ENCODE data around the gene FCN1.
"Not testable (repeated sequence)": the region's sequence is repeated elsewhere in the genome, so short reads cannot be mapped to it uniquely, and the experiment has no call there.

Gene FCN1

DNA sequence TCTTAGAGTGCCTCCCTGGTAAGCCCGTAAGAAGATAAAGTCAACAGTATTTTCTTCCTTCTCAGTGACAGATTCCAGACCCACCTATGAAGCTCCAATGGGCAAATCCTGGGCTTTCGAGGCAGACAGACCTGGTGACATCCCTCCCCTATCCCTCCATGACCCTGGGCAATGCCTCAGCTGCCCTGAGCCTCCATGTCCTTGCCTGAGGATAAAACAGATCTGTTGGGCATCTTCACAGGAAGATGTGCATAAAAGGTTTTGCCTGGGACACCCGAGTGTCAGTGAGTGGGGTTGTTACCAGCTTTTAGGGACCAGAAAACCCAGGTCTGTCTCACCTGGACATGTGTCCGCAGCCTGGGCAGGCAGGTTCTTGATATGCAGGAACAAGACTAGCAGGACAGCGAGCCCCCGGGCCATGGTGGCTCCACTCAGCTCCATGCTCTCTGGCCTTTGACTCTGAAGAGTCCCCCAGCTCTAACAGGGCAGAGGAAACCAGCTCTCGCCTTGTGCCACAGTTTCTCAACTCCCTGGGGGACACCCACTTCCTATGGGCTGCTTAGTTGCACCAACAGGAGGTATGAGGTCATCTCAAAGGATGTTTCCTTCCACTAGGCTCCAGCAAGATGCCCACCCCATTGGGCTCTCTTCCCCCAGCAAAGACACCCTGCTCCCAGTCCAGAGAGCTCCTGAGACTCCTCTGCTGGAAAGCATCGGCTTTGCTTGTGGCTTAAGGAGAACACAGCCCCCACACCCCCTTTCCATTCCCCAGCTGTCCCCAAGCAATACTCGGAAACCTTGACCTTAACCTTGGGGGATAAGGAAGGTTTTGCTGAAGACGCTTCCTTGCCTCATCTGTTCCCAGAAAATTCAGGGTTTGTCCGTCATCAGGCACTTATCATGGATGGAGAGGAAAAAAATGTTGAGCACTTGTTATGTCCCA is at the start of gene FCN1:
FCN1 (minus strand) TSS at position 482 of the 943 bp plus-strand sequence; CDS start at position 441, 41 bp downstream.
- DNase-seq, result no peak

DNA sequence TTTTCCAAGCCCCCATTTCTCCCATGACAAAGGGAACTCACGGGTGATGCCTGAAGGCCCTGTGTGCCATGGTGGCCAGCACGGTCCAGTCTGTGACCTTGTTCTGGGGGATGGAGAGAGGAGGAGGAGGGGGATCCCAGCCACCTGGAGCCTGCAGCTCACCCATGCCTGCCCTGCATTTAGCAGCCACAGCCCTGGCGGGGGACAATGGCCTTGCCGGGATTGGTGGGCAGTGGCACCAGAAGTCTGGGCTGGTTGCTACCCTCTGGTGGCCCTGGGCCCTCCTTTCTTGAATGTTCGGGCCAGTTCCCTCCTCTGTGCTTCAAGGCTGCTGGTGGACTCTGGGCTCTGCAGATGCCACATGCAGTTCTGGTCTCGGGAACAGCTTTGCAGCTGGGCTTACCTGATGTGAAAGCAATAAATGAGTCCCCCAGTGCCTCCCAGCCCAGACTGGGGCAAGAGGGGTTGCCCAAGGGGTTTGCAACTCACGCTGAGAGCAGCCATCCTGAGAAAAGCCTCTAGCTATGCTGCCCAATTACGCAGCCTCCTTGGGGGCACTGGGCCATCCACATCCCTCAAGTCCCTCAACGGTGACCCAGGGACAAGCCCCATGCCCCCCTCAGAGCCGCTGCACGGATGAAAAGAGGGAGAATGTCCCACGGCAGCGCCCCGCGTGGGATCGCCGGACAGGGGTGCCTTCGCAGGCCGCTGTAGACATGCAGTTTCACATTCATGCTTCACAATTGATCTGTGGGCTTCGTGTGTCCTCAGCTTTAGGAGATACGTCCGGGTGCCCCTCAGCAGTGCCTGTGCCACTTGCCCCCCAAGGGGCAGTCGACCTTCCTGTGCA is 49.2 kb upstream of the FCN1 start:
- DNase-seq, result no peak

DNA sequence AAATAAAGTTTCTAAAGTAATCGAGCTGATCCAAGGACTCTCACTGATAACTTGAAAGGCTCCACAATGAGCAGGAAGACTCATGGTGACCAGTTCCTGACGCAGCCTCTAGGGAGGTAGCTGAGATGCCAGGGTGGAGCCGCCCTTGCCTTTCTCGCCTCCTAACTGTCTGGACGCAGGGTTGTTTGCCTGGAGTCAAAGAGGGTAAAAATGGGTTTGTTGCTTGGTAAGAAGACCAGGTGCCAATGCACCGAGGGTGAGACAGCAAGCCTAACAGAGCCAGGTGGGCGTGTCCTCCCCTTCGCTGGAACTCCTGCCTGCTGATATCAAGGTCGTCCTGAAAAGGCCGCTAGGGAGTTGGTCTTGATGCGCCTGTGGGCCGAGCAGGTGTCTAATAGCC is 48.6 kb upstream of the FCN1 start:
- DNase-seq, result no peak

DNA sequence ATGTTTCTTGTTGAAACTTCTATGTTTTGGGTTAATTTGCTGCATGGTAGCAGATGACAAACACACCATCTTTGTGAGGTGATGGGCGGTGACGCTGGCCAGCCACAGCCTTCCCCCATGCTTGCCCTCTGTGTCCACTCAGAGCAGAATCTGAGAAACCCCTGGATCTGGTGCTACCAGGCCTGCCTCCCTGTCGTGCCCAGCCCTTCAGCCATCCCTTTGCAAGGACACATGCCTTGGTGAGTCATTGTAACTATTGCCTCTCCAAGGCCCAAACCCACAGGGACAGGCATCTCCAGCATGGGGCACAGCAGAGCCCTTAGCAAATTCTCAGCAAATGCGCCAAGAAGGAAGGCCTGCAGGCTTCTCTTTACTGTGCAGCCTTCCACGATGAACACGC is 48.1 kb upstream of the FCN1 start:
- no peak for DNase-seq

- no peak for DNase-seq
Observed at GRCh38 chr9:134965411-134965810, 47.7 kb upstream of the FCN1 start.

DNA sequence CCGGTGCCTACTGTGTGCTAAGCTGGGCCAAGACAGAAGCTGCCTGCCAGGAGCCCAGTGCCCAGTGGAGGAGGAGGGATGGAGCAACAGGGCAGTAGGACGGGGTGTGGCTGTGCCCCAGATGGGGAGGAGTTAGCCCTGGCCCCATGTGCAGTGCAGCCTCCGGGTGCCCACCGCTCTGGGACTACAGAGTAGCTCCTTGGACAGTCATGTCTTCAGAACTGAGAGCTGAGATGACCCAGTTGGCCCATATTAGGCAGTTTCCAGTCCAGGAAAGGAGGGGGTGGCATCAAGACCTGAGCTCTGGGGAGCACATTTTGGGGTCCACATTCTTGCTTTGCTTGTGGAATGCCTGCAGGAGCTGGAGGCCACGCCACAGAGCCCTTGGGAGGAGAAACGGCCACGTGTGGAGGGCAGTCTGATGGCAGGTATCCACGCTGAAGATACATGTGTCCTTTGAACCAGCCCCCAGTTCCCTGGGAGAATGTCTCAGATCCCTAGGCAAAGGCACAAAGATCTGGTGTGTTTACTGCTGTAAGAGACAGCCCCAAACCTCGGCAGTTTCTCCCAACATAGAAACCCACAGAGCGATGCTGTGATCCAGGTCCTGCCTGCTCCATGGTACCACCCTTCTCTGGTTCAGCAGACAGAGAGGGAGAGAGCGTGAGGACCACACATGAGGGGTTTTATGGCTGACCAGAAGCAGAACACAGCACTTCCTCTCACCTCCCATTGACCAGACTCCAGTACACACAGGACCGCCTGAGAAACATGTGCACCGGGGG is 46.8 kb upstream of the FCN1 start:
- DNase-seq, result no peak

DNA sequence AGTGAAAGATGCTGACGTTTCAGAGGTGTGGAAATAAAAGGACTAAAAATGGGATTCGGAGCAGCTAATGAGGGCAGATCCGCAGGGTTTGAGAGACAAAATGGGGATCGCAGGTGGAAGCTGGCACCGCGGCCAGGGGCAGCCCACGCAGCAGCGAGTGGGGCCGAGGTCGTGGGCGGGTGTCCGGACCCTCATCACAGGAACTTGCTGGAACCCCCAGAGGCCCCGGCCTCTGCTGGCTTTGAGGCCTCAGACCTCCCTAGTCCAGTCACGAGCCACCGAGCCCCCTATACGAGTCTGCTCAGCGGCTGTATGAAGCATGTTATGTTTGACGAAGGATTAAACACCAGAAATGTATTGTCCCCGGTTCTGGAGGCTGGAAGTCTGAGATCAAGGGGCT is 45.8 kb upstream of the FCN1 start:
- no peak for DNase-seq

DNA sequence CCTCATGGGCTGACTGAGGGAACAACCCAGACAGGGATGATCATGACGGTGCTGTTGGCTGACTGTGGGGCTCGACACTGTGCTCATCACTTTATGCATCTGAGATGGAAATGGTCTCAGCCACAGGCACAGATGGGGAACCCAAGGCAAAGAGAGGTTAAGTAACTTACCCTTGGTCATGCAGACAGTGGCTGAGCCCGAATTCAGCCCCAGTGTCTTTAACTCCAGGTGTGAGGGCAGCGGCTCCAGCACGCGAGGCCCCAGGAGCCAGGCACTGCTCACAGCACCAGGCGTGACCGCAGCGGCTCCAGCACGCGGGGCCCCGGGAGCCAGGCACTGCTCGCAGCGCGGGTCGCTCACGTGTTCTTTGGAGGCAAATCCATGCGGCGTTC is 45.3 kb upstream of the FCN1 start:
- DNase-seq, result no peak

DNA sequence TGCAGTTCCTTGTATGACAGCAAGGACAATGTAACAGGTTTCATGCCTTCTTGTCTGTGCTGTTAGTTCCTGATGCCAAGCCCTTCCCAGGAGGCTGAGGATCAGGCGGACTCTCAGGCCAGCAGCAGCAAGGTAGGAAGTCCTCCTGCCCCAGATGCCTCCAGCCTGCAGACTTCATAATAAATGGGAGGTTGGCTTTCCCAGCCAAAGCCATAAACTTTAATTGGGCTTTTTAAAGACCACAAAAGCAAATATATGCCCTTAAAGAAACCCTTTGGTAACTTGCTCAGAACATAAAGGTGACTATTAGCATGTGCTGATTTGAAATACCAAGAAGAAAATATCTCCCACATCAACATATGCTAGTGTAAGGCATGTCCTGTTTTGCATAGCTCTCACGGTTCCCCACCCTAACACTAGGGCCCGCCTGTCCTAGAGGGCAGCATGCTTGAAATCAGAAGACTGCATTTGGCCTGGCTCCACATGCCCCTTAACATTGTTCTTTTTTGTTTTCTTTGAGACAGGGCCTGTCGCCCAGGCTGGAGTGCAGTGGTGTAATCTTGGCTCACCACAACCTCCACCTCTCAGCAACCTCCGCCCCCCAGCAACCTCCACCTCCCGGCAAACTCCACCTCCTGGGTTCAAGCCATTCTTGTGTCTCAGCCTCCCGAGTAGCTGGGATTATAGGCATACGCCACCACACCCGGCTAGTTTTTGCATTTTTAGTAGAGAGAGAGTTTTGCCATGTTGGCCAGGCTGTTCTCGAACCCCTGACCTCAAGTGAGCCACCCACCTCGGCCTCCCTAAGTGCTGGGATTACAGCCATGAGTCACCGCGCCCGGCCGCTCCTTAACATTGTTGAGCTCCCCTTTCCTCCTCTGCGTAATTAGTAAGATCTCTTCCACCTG is 44.6 kb upstream of the FCN1 start:
- DNase-seq, result no peak

- no peak for DNase-seq
Observed at GRCh38 chr9:134961331-134962064, 43.8 kb upstream of the FCN1 start.

GRCh38 chr9:134960701-134961181 is 43.0 kb upstream of the FCN1 start:
- no peak for DNase-seq

GRCh38 chr9:134959971-134960310 is 42.2 kb upstream of the FCN1 start:
- no peak for DNase-seq

DNA sequence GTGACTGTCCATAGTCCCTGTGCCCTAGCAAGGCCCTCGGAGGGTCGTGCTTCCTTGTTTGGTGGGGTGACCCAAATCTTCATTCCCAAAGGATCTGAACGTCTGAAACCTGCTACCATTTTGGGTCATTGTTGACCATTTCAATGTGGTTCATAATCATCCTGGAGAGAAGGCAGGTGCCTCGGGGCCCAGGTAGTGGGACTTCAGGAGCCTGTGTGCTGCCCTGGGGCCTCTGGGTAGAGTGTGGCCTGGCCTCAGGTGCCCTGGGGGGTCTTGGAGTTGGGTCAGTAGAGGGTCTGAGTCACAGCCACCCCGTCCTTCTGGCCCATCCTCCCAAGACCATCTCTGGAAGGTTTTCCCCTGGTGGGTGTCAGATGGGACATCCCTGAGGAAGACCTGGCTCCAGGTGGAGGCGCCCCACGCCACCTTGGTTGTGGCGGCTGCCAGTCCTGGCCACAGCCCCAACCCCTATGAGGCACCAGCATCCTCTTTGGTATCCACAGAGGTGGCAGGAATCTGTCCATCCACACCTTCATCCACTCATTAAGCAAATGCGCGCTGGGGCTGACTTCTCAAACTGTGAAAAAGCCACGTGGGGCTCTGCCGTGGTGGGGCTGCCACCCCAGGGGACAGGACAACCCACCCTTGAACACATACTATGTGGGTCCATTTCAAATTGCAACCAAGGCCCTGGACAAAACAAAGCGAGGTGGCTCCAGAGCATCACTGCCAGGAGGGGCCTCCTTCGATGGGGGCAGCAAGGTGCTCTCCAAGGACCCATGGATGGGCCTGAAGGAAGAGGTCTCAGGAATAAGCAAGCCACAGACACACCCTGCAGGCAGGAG is 41.6 kb upstream of the FCN1 start:
- no peak for DNase-seq

GRCh38 chr9:134957945-134958227 is 40.2 kb upstream of the FCN1 start:
- DNase-seq, result no peak

DNA sequence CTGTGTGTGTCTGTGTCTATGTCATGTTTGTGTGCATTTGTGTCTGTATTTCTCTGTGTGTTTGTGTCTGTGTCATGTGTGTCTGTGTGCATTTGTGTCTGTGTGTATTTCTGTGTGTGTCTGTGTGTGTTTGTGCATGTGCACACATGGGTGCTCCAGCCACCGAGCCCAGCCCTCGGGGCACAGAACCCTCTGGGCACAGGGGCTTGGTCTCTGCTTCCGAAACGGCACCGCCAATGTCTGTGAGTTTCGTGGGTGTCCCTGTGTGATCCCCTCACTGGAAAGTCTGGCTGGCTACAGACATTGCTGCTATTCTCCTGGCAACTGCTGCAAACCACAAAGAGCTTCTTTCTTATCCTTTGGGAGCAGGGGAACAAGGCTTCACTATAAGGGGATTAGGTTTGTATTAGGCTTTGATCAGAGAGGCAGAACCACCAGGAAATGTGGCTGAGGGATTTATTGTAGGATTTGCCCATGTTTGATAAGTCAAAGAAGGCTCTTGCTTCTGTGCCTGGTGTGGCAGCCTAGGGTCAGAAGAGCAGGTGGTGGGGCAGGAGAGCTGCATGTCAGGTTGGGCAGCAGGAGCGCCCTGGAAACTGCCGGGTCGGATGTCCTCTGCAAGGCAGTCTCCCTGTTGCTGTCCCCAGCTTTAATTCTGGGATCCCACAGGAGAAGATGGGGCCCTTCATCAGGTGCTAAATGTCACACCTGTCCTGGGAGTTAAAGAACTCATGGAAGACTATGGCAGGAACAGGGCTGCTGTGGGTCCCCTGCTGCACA is 39.6 kb upstream of the FCN1 start:
- no peak for DNase-seq

- not testable (repeated sequence) for DNase-seq
Observed at GRCh38 chr9:134956387-134956786, 38.7 kb upstream of the FCN1 start.

DNA sequence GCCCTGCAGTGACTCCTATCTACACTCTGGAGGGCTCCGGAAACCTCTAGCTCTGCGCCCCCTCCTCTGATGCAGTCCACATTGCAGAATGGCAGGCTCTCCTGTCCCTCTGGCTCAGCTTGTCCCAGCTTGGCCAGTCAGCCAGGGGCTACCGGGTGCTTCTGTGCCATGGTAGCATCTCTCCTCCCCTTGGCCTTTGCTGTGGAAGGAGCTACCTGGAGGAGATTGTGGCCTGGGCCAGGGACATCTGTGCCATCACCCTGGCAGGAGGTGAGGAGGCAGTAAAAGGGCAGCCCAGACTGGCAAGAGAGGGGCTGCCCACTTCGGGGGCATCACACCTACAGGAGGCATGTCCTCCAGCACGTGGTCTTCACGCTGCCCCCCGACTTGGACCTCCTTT is 38.1 kb upstream of the FCN1 start:
- DNase-seq, result no peak

GRCh38 chr9:134955156-134955555 is 37.4 kb upstream of the FCN1 start:
- DNase-seq, result no peak

DNA sequence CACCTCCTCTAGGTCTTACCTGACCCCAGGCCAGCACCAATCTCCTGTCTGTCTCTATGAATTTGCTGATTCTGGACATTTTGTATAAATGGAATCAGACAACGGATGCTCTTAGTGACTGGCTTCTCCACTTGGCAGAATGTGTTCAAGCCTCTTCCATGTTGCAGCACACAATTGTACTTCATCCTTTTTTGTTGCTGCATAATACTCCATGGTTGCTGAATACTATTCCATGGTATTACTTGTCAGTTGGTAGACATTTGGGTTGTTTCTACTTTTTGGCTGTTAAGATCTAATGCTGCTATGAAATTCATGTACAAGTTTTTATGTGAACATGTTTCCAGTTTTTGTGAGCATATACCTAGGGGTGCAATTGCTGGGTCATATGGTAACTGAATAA is 34.3 kb upstream of the FCN1 start:
- no peak for DNase-seq

DNA sequence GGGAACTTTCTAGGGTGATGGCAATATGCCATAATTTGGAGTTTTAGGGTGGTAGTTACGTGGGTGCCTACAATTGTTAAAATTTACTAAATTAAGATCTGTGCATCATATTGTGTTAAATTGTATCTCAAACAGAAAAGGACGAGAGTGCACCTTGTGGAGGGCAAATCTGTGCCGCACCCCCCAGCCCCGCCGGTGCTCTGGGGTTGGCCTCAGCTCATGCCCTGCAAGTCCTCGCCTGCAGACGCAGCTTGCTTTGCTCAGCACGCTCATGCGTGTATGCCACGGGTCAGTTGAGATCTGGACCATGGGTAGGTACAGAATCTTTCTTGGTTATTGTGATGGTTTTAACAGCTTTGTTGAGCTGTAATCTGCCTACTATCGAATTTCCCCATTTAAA is 33.7 kb upstream of the FCN1 start:
- DNase-seq, result no peak

Measured in KG1 (cell line).